ENCODE data around the gene OSGEPL1. TPM values are rescaled to one million over a fixed set of nuclear protein-coding genes. Genes with fewer than 3 reads are reported as not detected.
"Not testable (repeated sequence)": the region's sequence is repeated elsewhere in the genome, so short reads cannot be mapped to it uniquely, and the experiment has no call there.

OSGEPL1 gene, protein sequence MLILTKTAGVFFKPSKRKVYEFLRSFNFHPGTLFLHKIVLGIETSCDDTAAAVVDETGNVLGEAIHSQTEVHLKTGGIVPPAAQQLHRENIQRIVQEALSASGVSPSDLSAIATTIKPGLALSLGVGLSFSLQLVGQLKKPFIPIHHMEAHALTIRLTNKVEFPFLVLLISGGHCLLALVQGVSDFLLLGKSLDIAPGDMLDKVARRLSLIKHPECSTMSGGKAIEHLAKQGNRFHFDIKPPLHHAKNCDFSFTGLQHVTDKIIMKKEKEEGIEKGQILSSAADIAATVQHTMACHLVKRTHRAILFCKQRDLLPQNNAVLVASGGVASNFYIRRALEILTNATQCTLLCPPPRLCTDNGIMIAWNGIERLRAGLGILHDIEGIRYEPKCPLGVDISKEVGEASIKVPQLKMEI
- polyA plus RNA-seq (ENCODE audit: insufficient read length in 4 of 4) = 10 to 100 TPM; 15.6 to 26.2 (median 20.1) TPM

DNA sequence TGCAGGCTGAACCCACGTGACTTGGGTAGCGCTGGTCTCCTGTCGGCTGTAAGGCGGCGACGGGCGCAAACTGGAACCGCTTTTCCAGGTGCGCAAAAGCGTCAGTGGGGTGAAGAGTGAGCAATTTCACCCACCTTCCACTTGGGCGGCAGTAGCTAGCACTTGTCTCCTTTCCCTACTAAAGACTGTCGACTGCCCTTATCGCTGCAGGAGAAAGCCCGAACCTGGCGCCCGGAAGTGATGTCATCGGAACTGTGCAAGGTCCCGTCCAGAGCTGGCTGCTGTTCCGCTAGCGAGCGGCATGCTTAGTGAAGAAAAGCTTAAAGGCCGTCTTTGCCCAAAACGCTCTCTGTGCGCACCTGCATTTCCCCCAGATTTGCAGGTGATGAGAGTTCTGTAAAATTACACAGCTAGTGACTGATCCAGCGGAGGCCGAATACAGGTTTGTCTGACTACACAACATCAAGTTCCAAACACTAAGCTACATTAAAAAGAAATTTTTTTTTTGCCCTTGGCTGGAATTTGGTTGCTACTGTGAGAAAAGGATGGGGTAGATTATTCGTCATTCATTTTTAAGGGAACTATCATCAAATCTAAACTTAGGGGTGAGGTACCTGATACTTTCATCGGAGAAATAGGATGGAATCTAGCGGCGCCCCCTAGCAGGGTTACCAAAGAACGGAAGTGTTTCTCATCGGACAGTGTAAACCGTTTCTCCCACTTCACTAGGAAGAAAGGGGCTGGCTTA is at the start of gene OSGEPL1:
TSS of gene OSGEPL1 (minus strand) at position 242 of the 748 bp plus-strand sequence. CDS start 1,152 bp downstream, outside the sequence.
- peak; percentile 83 to 97 (median 92) for DNase-seq (ENCODE audit: low read depth in 4 of 4, low spot score in 2 of 4)

DNA sequence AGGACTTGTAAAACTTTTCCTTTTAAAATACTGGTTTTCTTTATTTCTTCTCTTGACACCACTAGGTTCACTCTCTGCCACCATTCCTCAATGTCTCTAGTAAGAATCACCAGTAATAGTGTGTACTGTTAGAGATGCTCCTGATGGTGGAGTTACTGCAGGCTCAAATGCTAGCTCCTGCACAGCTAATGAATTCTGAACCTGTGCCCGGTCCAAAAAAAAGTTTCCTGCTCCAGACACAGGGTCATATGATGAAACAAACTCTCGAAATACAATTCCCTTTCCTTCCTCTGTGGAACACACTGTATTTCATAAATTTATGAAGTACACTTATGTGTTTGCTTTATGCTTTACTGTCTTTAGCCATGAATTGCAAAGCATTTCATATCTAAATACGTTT is 40.8 kb upstream of the OSGEPL1 start:
- no peak for DNase-seq (ENCODE audit: low read depth in 4 of 4, low spot score in 2 of 4)

DNA sequence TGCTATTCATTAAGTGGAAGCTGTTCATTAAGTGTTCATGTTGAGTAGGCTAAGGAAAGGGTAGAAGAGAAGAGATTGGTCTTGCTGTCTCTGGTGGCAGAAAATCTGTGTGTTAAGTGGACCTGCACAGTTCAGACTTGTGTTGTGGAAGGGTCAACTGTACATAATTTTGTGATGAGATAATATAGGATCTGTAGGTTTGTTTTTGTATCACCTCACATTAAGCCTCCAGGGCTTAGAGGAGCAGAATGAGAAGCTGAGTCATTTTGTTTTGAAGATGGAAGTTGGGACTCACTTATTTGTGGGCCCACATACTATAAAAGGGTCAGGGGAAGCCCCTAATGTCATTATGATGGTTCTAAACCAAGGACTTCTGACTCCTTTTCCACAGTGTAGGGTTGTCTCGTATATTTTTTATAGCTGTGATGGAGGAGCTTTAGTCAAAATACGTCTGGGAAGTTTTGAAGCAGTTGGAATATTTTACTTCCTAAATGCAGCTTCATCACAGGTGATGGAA is 39.9 kb upstream of the OSGEPL1 start:
- DNase-seq (ENCODE audit: low read depth in 4 of 4, low spot score in 2 of 4) = no peak

DNA sequence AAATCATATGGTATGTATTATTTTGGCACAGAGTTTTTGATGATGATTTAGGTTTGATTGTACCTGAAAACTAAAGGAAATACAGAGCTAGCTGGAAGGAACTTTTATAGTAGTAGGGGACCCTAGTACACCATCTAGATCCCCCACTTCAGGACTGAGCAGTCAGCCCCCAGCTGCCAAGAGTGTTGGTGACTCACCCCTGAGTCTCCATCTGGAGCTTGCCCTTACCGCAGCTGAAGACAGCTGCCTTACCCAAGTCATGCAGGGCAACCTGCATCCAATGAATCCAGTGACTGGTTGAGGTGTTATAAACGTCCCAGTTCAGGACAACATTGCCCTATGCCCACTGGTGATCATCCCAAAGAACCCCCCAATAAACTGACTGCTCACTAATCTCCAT is 36.9 kb upstream of the OSGEPL1 start:
- no peak for DNase-seq (ENCODE audit: low read depth in 4 of 4, low spot score in 2 of 4)

DNA sequence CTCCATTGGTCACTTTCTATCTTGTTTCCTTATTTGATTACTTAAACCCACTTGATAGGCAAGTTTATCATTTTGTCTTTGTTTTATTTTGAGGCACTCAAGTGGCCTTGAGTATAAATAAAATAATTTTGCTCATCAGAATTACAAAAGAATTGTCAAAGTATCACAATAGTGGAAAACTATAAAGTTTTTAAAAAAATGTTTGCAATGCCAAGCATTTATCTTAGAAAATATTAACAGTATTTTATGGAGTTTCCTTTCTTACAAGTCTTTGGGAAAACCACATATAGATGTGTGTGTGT is 36.4 kb upstream of the OSGEPL1 start:
- no peak for DNase-seq (ENCODE audit: low read depth in 4 of 4, low spot score in 2 of 4)

DNA sequence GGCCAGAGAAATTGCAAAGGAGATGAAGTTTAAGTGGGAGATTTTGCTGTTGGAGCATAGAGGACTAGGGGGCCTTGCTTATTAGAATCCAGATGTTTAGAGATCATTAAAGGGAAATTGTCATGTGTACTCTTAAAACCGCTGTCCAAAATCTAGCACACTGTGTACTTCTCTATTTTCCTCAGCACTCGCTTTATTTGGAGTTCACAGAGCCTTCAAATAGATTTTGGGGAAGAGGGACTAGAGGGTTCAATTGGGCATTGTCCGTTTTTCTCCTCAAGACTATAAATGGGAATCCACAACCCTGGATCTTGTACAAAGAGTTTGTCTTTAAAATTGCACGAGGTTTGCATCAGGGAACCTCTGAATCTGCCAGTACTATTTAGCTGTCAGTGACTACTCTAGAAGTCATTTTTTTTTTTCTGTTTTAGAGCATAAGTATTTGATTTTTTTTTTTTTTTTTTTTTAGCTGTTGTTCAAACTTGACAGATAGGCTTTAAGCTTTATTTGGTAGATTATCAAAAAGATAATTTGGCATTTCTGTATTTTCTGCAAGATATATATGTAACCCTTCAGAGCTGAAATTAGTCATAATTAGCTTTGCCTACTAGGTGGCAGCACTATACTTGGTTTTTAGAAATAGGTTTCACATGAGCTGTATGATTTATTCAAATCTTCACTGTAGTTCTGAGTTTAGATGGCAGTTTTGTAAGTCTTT is 35.9 kb upstream of the OSGEPL1 start:
- no peak for DNase-seq (ENCODE audit: low read depth in 4 of 4, low spot score in 2 of 4)

DNA sequence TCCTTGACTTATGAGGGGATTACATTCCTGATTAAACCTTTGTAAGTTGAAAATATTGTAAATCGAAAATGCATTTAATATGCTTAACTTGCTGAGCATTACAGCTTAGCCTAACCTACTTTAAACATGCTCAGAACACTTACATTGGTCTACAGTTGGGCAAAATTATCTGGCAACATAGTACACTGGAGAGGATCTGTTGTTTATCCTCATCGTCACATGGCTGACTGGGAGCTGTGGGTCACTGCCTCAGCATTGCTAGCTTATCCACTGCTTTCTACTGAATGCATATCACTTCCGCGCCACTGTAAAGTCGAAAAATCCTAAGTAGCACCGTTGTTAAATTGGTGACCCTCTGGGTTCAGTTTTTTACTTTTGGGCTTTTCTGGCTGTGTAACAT is 35.3 kb upstream of the OSGEPL1 start:
- DNase-seq (ENCODE audit: low read depth in 4 of 4, low spot score in 2 of 4) = no peak

DNA sequence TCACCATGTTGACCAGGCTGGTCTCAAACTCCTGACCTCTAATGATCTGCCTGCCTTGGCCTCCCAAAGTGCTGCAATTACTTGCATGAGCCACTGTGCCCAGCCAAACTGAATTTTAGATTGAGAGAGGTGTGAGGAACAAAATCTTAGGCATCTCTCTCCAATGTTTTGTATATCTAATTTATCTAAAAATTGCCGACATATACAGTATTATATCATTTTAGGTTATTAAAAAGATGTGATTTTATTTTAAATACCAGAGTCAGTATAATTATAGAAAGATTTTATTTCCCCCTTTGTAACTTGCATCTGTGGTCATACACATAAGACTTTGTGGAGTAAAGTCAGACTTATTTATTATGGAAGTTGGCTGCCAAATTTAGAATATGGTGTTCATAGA is 31.7 kb upstream of the OSGEPL1 start:
- DNase-seq (ENCODE audit: low read depth in 4 of 4, low spot score in 2 of 4) = no peak

DNA sequence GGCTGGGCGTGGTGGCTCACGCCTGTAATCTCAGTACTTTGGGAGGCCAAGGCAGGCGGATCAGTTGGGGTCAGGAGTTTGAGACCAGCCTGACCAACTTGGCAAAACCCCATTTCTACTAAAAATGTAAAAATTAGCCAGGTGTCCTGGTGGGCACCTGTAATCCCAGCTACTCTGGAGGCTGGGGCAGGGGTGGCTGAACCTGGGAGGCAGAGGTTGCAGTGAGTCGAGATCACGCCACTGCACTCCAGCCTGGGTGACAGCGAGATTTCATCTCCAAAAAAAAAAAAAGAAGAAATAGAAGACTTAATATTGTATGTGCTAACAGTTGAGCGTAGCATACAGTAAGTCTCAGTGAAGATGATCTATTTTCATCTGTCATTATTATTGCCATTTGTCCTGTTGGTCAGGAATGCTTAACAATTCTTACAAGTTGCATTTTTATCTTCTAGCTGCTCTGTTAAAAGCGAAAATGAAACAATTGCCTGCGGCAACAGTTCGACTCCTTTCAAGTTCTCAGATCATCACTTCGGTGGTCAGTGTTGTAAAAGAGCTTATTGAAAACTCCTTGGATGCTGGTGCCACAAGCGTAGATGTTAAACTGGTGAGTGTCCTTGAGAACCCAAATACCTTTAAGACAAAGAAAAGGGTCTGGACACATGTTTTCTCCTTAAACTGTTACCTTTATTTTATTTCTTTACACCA is 28.9 kb upstream of the OSGEPL1 start:
- no peak for DNase-seq (ENCODE audit: low read depth in 4 of 4, low spot score in 2 of 4)

DNA sequence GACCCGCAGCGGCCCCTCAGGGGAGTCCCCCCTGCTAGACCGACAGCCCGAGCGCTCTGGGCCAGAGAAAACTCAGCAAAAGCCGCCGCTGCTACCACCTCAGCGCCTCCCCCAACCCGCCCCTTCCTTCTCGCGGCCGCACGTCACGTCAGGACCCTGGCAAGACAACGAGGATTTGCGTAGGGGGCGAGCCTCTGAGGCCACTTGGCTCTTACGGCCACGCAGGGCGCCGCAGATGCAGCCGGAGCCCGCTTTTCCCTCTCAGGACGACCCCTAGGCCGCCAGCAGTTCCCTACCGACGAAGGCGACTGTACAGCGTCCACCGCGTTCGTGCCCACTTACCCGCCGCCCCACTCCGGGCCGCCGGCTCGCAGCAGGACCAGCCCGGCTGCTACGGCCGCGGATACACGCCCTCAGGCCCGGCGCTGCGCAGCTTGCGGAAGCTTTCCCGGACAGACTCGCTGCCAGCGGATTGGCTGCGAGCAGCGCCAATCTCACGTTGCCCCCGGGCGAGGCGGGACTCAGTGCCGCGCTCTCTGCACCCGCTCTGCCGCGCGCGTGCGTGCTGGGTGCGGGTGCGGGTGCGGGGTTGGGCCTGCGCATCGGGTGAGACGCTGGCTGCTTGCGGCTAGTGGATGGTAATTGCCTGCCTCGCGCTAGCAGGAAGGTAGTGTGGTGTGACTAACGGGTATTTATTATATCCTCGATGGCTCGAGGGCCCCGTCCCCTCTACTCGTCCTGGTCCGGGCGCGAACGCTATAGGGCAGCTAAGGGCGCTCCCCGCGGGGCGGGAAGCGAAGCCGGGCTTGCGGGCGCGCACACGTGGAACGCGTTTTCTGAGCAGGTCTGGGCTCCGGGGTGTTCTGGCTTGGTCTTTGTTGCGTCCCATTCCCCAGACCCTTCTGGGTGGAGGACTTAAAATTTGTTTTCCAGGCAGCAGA is 21.6 kb upstream of the OSGEPL1 start, which contains the start of the genes ORMDL1 and PMS1:
TSS of gene ORMDL1 (minus strand) at position 413 of the 941 bp plus-strand sequence. CDS start 1,744 bp downstream, outside the sequence.
TSS of gene PMS1 (plus strand) at position 524 of the 941 bp plus-strand sequence. CDS start 7,360 bp downstream, outside the sequence.
- peak; percentile 86 to 93 (median 89) for DNase-seq (ENCODE audit: low read depth in 4 of 4, low spot score in 2 of 4)

DNA sequence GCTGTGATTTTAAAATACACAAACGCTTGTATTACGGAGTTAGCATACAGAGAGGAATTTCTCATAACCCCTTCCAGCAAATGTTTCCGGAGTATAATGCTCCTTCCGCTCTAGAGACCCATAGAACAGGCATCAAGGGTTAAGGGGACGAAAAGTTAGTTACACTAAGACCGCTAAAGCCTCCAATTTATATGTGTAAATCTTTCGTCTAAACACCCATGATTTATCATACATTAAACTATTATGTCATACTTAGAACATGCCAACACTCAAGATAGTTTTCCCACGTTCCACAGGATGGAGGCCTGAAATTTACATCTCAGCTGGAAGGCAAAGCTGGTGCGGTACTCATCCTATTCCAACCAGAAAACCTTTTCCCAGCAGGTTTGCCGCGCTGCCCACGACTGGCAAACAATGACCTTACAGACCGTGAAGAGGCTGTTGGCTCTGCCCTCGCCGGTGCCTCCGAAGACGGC is 20.9 kb upstream of the OSGEPL1 start:
- peak in 1 of 4 donors; percentile 28 for DNase-seq (ENCODE audit: low read depth in 4 of 4, low spot score in 2 of 4)

DNA sequence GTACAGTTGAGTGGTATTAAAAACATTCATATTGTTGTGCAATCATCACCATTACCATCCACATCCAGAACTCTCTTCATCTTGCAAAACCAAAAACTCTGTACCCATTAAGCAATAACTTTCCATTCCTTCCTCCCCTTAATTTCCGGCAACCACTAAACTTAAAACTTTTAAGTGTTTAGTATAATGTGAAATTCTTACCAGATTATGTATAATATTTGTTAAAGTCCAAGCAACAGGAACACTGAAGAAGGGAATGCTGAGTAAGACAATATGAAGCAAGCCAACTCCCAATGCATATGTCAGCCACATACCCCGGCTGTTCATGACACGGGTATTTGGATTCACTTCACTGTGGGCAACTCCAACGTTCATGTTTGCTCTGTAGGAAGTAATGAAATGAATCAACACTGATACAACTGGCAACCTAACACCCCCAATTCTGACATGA is 19.7 kb upstream of the OSGEPL1 start:
- DNase-seq (ENCODE audit: low read depth in 4 of 4, low spot score in 2 of 4) = no peak

DNA sequence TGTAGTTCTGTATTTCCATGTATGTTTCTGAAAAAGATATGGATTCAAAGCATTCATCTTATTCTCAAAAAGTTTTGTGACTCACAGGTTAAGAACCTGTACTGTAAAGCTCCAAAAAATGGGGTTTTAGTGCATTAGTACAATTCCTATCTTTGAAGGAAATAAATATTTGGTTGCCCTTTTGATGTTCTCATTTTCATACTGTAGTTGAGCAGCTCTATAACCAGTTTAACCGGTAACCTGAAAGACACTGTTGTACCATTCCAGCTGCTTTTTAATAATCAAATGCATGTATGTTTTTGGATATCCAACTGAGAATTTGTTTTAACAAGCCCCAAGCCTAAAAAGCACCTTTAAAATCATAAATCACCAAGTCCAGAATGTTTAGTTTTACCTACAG is 9.6 kb upstream of the OSGEPL1 start:
- DNase-seq (ENCODE audit: low read depth in 4 of 4, low spot score in 2 of 4) = no peak

DNA sequence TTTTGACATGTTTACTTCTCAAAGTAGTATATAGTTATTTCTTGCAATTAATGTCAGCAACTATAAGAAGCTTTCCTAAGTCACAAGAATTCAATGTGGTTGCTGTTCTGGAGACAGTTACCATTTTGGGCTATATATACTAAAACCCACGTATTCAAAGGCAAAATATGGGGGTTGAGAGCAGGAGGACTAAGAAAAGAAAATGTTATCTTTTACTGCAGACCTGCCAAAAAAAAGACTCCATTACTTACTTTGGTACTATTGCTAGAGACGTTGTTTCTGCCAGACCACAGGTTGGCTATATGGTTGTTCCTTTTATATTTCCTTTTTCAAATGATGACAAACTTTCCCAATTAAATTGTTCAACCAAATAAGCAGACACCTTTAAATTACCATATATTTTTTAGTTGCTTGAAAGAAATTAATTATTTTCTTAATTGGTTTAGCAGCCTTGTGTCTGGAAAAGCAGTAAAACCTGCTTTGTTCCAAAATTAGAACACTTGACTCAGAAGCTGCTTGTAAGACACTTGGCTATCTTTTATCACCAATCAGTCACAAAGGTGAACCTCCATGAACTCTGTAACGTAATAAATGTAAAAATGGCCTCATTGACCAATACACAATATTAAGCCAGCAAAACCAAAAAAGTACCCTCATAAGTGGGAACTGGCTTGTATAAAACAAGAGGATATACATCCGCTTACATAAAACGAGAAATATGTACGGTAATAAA is 8.2 kb upstream of the OSGEPL1 start:
- DNase-seq (ENCODE audit: low read depth in 4 of 4, low spot score in 2 of 4) = no peak

DNA sequence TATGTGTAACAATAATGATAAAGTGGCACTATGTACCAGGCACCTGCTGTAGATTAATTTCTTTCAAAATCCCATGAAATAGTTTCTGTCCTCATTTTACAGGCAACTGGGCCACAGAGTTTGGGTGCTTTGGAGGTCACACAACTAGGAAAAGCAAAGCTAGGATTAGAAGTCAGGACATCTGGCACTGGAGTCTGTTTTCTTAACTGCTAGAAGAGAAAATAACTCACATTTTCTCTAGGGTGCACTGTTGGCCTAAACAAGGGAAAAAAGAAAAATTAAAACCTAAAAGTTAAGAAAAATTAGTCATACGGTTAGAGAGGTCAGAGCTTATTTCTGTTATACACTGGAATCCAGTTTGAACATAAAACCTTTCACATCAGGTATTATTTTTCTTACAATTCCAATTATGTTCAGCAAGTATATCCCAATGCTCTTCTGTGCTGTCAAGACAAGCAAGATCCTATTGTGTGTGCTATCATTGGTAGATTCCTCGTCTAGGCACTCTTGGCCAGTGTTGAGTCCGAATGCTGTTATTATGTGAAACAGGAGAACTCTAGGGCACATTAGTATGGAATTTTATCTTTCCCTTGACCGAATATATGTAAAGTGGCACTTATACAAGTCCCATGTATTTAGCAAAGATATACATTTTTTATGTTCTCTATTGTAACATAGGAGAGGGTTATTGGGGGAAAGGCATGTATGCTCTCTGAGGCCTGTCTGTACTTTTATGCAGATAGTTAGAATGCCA is 1.5 kb upstream of the OSGEPL1 start:
- DNase-seq (ENCODE audit: low read depth in 4 of 4, low spot score in 2 of 4) = no peak

DNA sequence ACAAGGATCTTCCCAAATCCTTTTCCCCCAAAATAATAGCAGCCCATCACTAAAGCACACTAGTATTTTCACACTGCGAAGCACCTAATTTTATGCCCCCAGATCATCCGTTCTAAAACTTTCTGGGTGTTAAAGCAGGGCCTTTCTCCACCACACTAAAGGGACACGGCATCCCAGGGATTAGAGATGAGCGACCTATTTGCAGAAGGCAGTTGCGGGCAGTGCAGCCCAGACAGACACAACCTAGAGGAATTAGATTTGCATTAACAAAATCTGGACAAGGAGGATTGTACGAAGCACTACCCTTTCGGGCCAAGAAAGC is 402 bp downstream of the OSGEPL1 start:
- DNase-seq (ENCODE audit: low read depth in 4 of 4, low spot score in 2 of 4) = no peak

DNA sequence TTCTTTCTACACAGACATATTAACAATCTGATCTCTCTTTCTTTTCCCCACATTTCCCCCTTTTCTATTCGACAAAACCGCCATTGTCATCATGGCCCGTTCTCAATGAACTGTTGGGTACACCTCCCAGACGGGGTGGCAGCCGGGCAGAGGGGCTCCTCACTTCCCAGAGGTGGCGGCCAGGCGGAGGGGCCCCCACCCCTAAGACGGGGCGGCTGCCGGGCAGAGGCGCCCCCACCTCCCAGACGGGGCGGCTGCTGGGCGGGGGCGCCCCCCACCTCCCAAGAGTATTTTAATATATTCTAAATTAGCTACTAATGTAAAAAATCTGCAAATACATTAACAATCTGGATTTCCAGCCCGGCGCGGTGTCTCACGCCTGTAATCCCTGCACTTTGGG is 2.4 kb downstream of the OSGEPL1 start:
- DNase-seq (ENCODE audit: low read depth in 4 of 4, low spot score in 2 of 4) = not testable (repeated sequence)
